Stomach (tissue), 9 donors: ENCODE measurements around the gene SMURF1. TPM values are rescaled to one million over a fixed set of nuclear protein-coding genes. Genes with fewer than 3 reads are reported as not detected.

Experiments used
- DNase-seq, 2 donors: peaks; one replicate each; pipeline versions ENCODE4 v3.0.0 to v3.0.0-alpha.2; 2013 to 2019
- H3K27ac ChIP-seq, 5 donors: fragments of 200-600 bp in 4 of 5; sonication (generic) in 4 of 5; one replicate each; pipeline ENCODE4 v1.5.1; 2013 to 2019; ENCODE audit warnings: mild to moderate bottlenecking in 1 of 5, moderate library complexity in 1 of 5
- H3K27me3 ChIP-seq, 3 donors: fragments of 200-600 bp; sonication (generic); one replicate each; pipeline ENCODE4 v1.5.1; 2017 to 2019; ENCODE audit warnings: mixed run types in 1 of 3
- H3K36me3 ChIP-seq, 4 donors: fragments of 200-600 bp; sonication (generic); 1 replicate in 3 of 4; 2 replicates in 1 of 4; pipeline ENCODE4 v1.5.1; 2016 to 2019
- H3K4me1 ChIP-seq, 4 donors: fragments of 200-600 bp; sonication (generic); one replicate each; pipeline ENCODE4 v1.5.1; 2016 to 2019
- H3K4me3 ChIP-seq, 4 donors: fragments of 200-600 bp; sonication (generic) in 3 of 4; one replicate each; pipeline ENCODE4 v1.5.1; 2016 to 2019; ENCODE audit warnings: mild to moderate bottlenecking in 1 of 4
- H3K9me3 ChIP-seq, 4 donors: fragments of 200-600 bp; sonication (generic); one replicate each; pipeline ENCODE4 v1.5.1; 2016 to 2019
- EP300 ChIP-seq: sonication (generic); formaldehyde crosslinking; IDR thresholded peaks from one replicate; pipeline ENCODE4 v1.6.1; 2017; ENCODE audit warnings: antibody characterized with exemption
- POLR2A ChIP-seq, 4 donors: fragments of 450-650 bp; IDR thresholded peaks; one replicate each; pipeline ENCODE4 v1.6.1; 2016; ENCODE audit warnings: antibody characterized with exemption in 4 of 4, control low read depth in 2 of 4, mild to moderate bottlenecking in 1 of 4, moderate library complexity in 1 of 4
- POLR2AphosphoS5 ChIP-seq, 3 donors: sonication (generic); formaldehyde crosslinking; IDR thresholded peaks; one replicate each; pipeline ENCODE4 v1.6.1; 2016; ENCODE audit warnings: antibody characterized with exemption in 3 of 3
- WGBS, 5 donors: extraction: QIAGEN DNeasy Blood & Tissue Kit in 3 of 5; methylation state at CpG; one replicate each; pipeline versions ENCODE4 v1.1.5 to v1.1.7; 2013 to 2018; 5-methylcytosine and 5-hydroxymethylcytosine counted together
- intact Hi-C: fragments of 100-400 bp; cut with DNase I; formaldehyde crosslinking; loops from one replicate; pipeline ENCODE4 v1.15.1; 2023; ENCODE audit warnings: low total_unique reads
- polyA plus RNA-seq, 3 donors: library from polyadenylated mRNA; stranded (reverse); fragments of 200-250 nt; gene quantifications; one replicate each; pipeline ENCODE4 v1.2.3, GENCODE V29; 2013
- total RNA-seq, 5 donors: library from RNA; depleted of rRNA; stranded (reverse); fragments of >200 nt; gene quantifications; one replicate each; pipeline versions ENCODE4 v1.1.0 to v1.2.3, GENCODE V29; 2014 to 2016
- TF ChIP-seq, protein P1 (sequence below), 7 experiments: fragments of 450-650 bp in 4 of 7; fragments of 200-600 bp in 3 of 7; sonication (generic) in 3 of 7; IDR thresholded peaks; one replicate each; pipeline ENCODE4 v1.5.1; 2016 to 2019; ENCODE audit warnings: antibody characterized with exemption in 7 of 7, control low read depth in 2 of 7, mild to moderate bottlenecking in 1 of 7
- donor health status: healthy with polysubstance abuse.
- donor health status: Bipolar disorder and iron deficiency.
- donor health status: healthy.

The SMURF1 gene
- total and polyA plus RNA-seq, 8 donors, result 8.0 to 46.8 (median 31.8) TPM

DNA sequence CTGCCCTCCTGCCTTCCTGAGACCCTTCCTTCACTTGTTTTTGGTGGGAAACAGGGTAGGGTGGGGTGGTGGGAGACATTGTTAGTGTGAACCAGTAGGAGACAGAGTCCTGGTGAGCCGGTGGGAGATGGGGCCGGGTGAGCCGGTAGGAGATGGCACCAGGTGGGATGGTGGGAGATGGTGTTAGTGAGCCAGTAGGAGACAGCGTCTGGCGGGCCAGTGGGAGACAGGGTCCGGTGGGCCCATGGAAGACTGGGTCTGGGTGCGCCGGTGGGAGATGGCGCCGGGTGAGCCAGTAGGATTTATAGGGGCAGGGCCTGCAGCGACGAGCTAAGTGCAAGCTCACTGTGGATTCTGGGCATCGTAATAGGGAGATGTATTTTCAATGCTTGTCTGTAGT, 148.8 kb downstream of the SMURF1 start:
- Histone ChIP-seq H3K9me3 (no peaks in the 10 kb centered on the region), H3K36me3 (peaks cover 78 to 100% (median 98%) of the 10 kb centered on the region in 4 donors), H3K4me1 (no peaks in the 10 kb centered on the region), H3K4me3 (no peak overlapping the region), H3K27ac (no peak overlapping the region), H3K27me3 (no peaks in the 10 kb centered on the region)
- DNase-seq, result no peak
- TF ChIP-seq POLR2AphosphoS5 (IDR thresholded peaks at IDR 0.05), result no peak
- TF ChIP-seq EP300, result no peak
- TF ChIP-seq, protein P1, sequence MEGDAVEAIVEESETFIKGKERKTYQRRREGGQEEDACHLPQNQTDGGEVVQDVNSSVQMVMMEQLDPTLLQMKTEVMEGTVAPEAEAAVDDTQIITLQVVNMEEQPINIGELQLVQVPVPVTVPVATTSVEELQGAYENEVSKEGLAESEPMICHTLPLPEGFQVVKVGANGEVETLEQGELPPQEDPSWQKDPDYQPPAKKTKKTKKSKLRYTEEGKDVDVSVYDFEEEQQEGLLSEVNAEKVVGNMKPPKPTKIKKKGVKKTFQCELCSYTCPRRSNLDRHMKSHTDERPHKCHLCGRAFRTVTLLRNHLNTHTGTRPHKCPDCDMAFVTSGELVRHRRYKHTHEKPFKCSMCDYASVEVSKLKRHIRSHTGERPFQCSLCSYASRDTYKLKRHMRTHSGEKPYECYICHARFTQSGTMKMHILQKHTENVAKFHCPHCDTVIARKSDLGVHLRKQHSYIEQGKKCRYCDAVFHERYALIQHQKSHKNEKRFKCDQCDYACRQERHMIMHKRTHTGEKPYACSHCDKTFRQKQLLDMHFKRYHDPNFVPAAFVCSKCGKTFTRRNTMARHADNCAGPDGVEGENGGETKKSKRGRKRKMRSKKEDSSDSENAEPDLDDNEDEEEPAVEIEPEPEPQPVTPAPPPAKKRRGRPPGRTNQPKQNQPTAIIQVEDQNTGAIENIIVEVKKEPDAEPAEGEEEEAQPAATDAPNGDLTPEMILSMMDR (IDR thresholded peaks at IDR 0.05), result no peak
- TF ChIP-seq POLR2A (IDR thresholded peaks at IDR 0.05), result no peak
- intact Hi-C loops, result no loop called here
- WGBS, 5 donors, result 93 to 96% (median 95%) methylated on average over 13 of the region's 13 CpGs

DNA sequence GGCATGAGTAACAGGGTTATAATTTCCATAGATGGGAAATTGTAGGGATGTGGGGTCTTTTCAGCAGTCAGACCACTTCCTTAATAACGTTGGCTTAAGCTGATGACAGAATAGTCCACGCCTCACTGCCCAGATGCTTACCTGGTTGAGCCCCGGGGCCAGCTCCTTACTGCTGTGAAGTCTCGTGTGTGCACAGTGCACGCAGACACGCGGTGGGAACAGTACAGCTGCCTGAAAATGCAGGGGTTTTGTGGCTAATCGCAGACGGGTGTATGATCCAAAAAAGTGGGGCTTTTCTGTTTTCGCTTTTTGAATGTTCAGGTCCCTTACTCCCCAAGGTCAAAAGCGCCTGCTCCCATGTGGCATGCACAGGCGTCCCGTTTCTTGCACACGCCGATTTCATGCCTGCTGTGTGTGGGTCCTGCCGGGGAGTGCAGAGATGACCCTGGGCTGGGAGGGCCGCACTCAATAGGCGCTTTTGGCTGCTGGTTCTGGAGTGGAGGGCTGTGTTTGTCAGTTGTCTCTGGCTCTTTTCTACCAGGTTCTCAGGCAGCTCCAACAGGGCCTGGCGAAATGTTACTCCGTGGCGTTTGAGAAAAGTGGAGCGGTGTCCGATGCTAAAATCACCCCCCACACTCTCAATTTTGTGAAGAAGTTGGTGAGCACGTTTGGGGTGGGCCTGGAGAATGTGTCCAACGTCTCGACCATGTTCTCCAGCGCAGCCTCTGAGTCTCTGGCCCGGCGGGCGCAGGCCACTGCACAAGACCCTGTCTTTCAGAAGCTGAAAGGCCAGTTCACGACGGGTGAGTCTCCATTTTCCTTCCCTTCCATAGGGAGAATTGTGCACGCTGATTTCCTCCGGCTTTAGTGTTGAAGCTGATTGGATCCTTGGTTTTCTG, 149.6 kb downstream of the SMURF1 start:
- 92 to 96% (median 95%) methylated on average over 33 to 34 of the region's 34 CpGs for WGBS, 5 donors
- H3K4me1 ChIP-seq, result no peaks in the 10 kb centered on the region
- H3K36me3 ChIP-seq, result peaks cover 82 to 100% (median 98%) of the 10 kb centered on the region in 4 donors
- H3K4me3 ChIP-seq, result no peak overlapping the region
- H3K27me3 ChIP-seq, result no peaks in the 10 kb centered on the region
- no peak for TF ChIP-seq EP300
- TF ChIP-seq POLR2A (IDR thresholded peaks at IDR 0.05), result no peak
- TF ChIP-seq, protein P1 (IDR thresholded peaks at IDR 0.05), result no peak
- TF ChIP-seq POLR2AphosphoS5 (IDR thresholded peaks at IDR 0.05), result no peak
- intact Hi-C loops, result no loop called here
- DNase-seq, result no peak
- H3K27ac ChIP-seq, result no peak overlapping the region
- H3K9me3 ChIP-seq, result no peaks in the 10 kb centered on the region

DNA sequence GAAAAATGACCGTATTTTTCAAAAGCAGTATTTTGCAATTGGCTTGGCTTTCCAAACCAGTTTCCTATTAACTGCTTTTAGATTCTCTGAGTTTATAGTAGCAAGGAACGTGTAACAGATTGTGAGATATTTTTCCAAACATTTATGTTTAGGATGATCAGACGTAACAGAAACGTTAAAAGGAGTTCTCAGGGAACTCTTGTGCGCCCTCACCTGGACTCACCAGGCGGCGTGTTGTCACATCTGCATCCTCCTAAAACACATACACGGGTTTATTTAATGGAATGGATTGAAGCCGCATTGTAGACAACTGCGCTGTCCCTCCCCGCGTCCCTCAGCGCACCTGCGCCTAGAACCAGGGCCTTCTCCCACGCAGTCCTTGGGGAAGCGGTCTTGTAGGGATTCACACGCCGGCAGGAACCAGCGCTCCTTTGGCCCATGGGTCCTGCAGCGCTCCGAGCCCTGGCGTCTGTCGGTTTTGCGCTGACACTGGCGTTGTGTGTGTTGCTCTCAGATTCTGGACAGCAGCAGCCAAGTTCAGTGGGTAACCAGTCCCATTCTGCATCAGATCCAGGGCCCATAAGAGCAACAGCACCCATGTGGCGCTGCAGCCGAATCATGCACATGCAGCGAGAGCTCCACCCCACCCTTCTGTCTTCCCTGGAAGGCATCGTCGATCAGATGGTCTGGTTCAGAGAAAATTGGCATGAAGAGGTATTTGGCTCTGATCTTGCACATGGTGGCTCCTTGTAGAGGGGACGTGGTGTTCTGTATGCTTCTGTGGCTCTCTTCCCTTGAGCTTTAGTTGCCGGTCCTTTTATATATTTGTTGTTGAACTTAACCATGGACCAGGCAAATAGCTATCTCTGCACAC, 150.6 kb downstream of the SMURF1 start:
- 90 to 94% (median 93%) methylated on average over 19 to 32 of the region's 32 CpGs for WGBS, 5 donors
- no peak overlapping the region for H3K4me3 ChIP-seq
- no peak overlapping the region for H3K27ac ChIP-seq
- TF ChIP-seq, protein P1 (IDR thresholded peaks at IDR 0.05), result no peak
- TF ChIP-seq POLR2A (IDR thresholded peaks at IDR 0.05), result no peak
- no peak for TF ChIP-seq EP300
- intact Hi-C loops, result no loop called here
- H3K4me1 ChIP-seq, result no peaks in the 10 kb centered on the region
- no peaks in the 10 kb centered on the region for H3K9me3 ChIP-seq
- DNase-seq, result no peak
- no peaks in the 10 kb centered on the region for H3K27me3 ChIP-seq
- H3K36me3 ChIP-seq, result peaks cover 83 to 100% (median 99%) of the 10 kb centered on the region in 4 donors

DNA sequence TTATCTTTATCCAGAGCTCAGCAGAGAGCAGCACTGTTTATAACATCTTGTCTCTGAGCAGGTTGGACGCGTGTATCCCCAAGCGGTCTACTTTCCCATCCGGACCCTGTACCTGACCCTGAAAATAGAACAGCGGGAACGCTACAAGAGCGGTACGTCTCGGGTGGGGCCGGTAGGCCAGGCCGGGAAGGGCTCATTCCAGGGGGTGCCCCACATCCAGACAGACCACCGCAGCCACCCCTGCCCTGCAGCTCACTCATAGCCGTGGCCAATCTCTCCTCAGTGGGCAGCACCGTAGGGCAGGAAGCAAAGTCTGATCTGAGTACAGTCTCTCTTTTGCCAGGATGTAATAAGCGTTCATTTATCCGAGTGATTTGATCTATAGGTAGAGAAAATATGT, 151.8 kb downstream of the SMURF1 start:
- Histone ChIP-seq H3K4me1 (no peaks in the 10 kb centered on the region), H3K9me3 (no peaks in the 10 kb centered on the region), H3K4me3 (no peak overlapping the region), H3K27ac (no peak overlapping the region), H3K36me3 (peaks cover 80 to 100% (median 100%) of the 10 kb centered on the region in 4 donors), H3K27me3 (no peaks in the 10 kb centered on the region)
- WGBS, 5 donors, result 94 to 97% (median 96%) methylated on average over 16 of the region's 16 CpGs
- TF ChIP-seq EP300 (no peak), POLR2AphosphoS5 (IDR thresholded peaks at IDR 0.05) (no peak), POLR2A (IDR thresholded peaks at IDR 0.05) (no peak)
- TF ChIP-seq, protein P1 (IDR thresholded peaks at IDR 0.05), result no peak
- DNase-seq, result no peak
- intact Hi-C loops, result no loop called here
